CD4-positive, alpha-beta T cell (primary cell): ENCODE measurements around the gene ALG9. TPM values are rescaled to one million over a fixed set of nuclear protein-coding genes. Genes with fewer than 3 reads are reported as not detected.

Experiments
- ATAC-seq: fragments of 200-7000 bp; cut with Tn5 transposase; one replicate; pipeline ENCODE4 v1.10.0; 2022; ENCODE audit warnings: mild to moderate bottlenecking; ENCODE audit not compliant: poor library complexity
- CTCF ChIA-PET: fragments of 350-600 bp; sonication (Branson Sonifier 250); formaldehyde crosslinking; loops from one replicate; lab custom pipeline; 2021; ENCODE audit warnings: antibody characterized with exemption, inconsistent platforms; lab: Charles Lee
- POLR2A ChIA-PET: fragments of 350-600 bp; sonication (Branson Sonifier 250); formaldehyde crosslinking; loops from one replicate; lab custom pipeline; 2021; ENCODE audit warnings: antibody characterized with exemption, inconsistent platforms; lab: Charles Lee
- DNase-seq, 14 experiments: peaks; one replicate each; pipeline ENCODE4 v3.0.0-alpha.2; 2013 to 2020; ENCODE audit warnings: mixed read lengths in 2 of 14
- H3K27ac ChIP-seq, 2 donors: one replicate each; pipeline versions ENCODE4 v1.5.1 to v1.7.0; 2013; ENCODE audit warnings: low read length in 2 of 2, low read depth in 1 of 2, mild to moderate bottlenecking in 1 of 2
- H3K27me3 ChIP-seq, 2 experiments: 1 replicate in 1 of 2; 2 replicates in 1 of 2; pipeline versions ENCODE4 v1.6.1 to v1.7.0; 2013; ENCODE audit warnings: low read length in 2 of 2, control low read depth in 1 of 2, mild to moderate bottlenecking in 1 of 2, moderate library complexity in 1 of 2; ENCODE audit not compliant: insufficient read depth in 2 of 2, control insufficient read depth in 1 of 2
- H3K36me3 ChIP-seq: one replicate; pipeline ENCODE4 v1.6.1; 2013; ENCODE audit warnings: low read length, control low read depth; ENCODE audit not compliant: insufficient read depth
- H3K4me1 ChIP-seq: one replicate; pipeline ENCODE4 v1.6.1; 2013; ENCODE audit warnings: low read length, control low read depth; ENCODE audit not compliant: insufficient read depth
- H3K4me3 ChIP-seq: one replicate; pipeline ENCODE4 v1.5.1; 2013; ENCODE audit warnings: mild to moderate bottlenecking, low read length, moderate library complexity
- H3K9me3 ChIP-seq, 2 experiments: 1 replicate in 1 of 2; 2 replicates in 1 of 2; pipeline versions ENCODE4 v1.6.1 to v1.7.0; 2013; ENCODE audit warnings: low read length in 2 of 2, mild to moderate bottlenecking in 2 of 2, control low read depth in 1 of 2, moderate library complexity in 1 of 2; ENCODE audit not compliant: control insufficient read depth in 1 of 2, insufficient read depth in 1 of 2
- H3K27ac Mint-ChIP-seq: one replicate; pipeline ENCODE4 v1.8.0; 2020; ENCODE audit warnings: mixed read lengths
- H3K27me3 Mint-ChIP-seq: one replicate; pipeline ENCODE4 v1.8.0; 2021; ENCODE audit warnings: mixed read lengths
- H3K36me3 Mint-ChIP-seq: one replicate; pipeline ENCODE4 v1.8.0; 2021; ENCODE audit warnings: low read depth, mixed read lengths
- H3K4me1 Mint-ChIP-seq: one replicate; pipeline ENCODE4 v1.8.0; 2021; ENCODE audit warnings: low read depth, mixed read lengths
- H3K4me3 Mint-ChIP-seq: one replicate; pipeline ENCODE4 v1.8.0; 2020; ENCODE audit warnings: mild to moderate bottlenecking, mixed read lengths
- H3K9me3 Mint-ChIP-seq: one replicate; pipeline ENCODE4 v1.8.0; 2020; ENCODE audit warnings: mixed read lengths
- CTCF ChIP-seq: fragments of 200-600 bp; IDR thresholded peaks from one replicate; pipeline ENCODE4 v1.8.0; 2022; ENCODE audit warnings: antibody characterized with exemption, mild to moderate bottlenecking
- intact Hi-C, 2 experiments: fragments of 100-400 bp; cut with DNase I in 1 of 2; cut with micrococcal nuclease in 1 of 2; formaldehyde crosslinking; loops; one replicate each; pipeline versions ENCODE4 v1.15.1 to v1.9.0; 2023 to 2025; cut with DNase I, micrococcal nuclease
- total RNA-seq, 174 experiments: library from RNA in 2 of 174; stranded (reverse) in 2 of 174; gene quantifications; one replicate each; pipeline ENCODE4 v1.2.3 and lab custom pipeline; 2021 to 2026

Gene ALG9
- total RNA-seq, 2 experiments from 2014 or later, result 31.1 to 33.4 TPM

- CTCF ChIA-PET, result no interaction called here
- ATAC-seq (no peak), DNase-seq (no peak)
- H3K27ac Mint-ChIP-seq, result no peak overlapping the region
- Histone ChIP-seq H3K27me3 (no peaks in the 10 kb centered on the region), H3K9me3 (no peaks in the 10 kb centered on the region), H3K27ac (no peak overlapping the region), H3K4me3 (no peak overlapping the region), H3K4me1 (no peaks in the 10 kb centered on the region), H3K36me3 (peaks cover 15% of the 10 kb centered on the region)
- peaks cover 58% of the 10 kb centered on the region for H3K36me3 Mint-ChIP-seq
- TF ChIP-seq CTCF, result no peak
- intact Hi-C loops, result no loop called here
- POLR2A ChIA-PET, result no interaction called here
- no peaks in the 10 kb centered on the region for H3K9me3 Mint-ChIP-seq
- no peaks in the 10 kb centered on the region for H3K27me3 Mint-ChIP-seq
- H3K4me1 Mint-ChIP-seq, result no peaks in the 10 kb centered on the region
- H3K4me3 Mint-ChIP-seq, result no peak overlapping the region
These were observed 52.1 kb downstream of the ALG9 start for GRCh38 chr11:111819161-111819828.

- POLR2A ChIA-PET, result no interaction called here
- peaks cover 54% of the 10 kb centered on the region for H3K36me3 Mint-ChIP-seq
- H3K9me3 Mint-ChIP-seq, result no peaks in the 10 kb centered on the region
- H3K36me3 ChIP-seq, result peaks cover 20% of the 10 kb centered on the region
- CTCF ChIA-PET, result no interaction called here
- intact Hi-C loops, result no loop called here
- no peaks in the 10 kb centered on the region for H3K9me3 ChIP-seq
- no peaks in the 10 kb centered on the region for H3K27me3 Mint-ChIP-seq
- no peak overlapping the region for H3K4me3 ChIP-seq
- DNase-seq (no peak), ATAC-seq (no peak)
- H3K4me1 ChIP-seq, result no peaks in the 10 kb centered on the region
- H3K4me1 Mint-ChIP-seq, result no peaks in the 10 kb centered on the region
- TF ChIP-seq CTCF, result no peak
- no peaks in the 10 kb centered on the region for H3K27me3 ChIP-seq
- no peak overlapping the region for H3K27ac ChIP-seq
- no peak overlapping the region for H3K27ac Mint-ChIP-seq
- H3K4me3 Mint-ChIP-seq, result no peak overlapping the region
These were observed 55.9 kb downstream of the ALG9 start for GRCh38 chr11:111815489-111815888.

GRCh38 chr11:111814557-111815320, 56.6 kb downstream of the ALG9 start:
- DNase-seq (no peak), ATAC-seq (no peak)
- peaks cover 53% of the 10 kb centered on the region for H3K36me3 Mint-ChIP-seq
- Histone ChIP-seq H3K4me1 (no peaks in the 10 kb centered on the region), H3K36me3 (peaks cover 23% of the 10 kb centered on the region), H3K27me3 (no peaks in the 10 kb centered on the region), H3K4me3 (no peak overlapping the region), H3K27ac (no peak overlapping the region), H3K9me3 (no peaks in the 10 kb centered on the region)
- H3K27me3 Mint-ChIP-seq, result no peaks in the 10 kb centered on the region
- no peaks in the 10 kb centered on the region for H3K4me1 Mint-ChIP-seq
- POLR2A ChIA-PET, result no interaction called here
- intact Hi-C loops, result no loop called here
- no peaks in the 10 kb centered on the region for H3K9me3 Mint-ChIP-seq
- CTCF ChIA-PET, result no interaction called here
- no peak overlapping the region for H3K4me3 Mint-ChIP-seq
- no peak overlapping the region for H3K27ac Mint-ChIP-seq
- no peak for TF ChIP-seq CTCF
